ENCODE results near the gene NUTF2. TPM values are rescaled to one million over a fixed set of nuclear protein-coding genes. Genes with fewer than 3 reads are reported as not detected.

NUTF2 gene

Small RNA genes lying within 50 kb of the gene (small RNA-seq; reads per million reads assigned to genes)
- not detected for gene AC040162.2 (ENCODE audit: low read depth)
- not detected for gene NRN1L (ENCODE audit: low read depth)
